ENCODE data around the gene FAM171A1. TPM values are rescaled to one million over a fixed set of nuclear protein-coding genes. Genes with fewer than 3 reads are reported as not detected.

FAM171A1 gene
- total RNA-seq, 2 donors from 2014 or later: 36.5 to 39.0 TPM

DNA sequence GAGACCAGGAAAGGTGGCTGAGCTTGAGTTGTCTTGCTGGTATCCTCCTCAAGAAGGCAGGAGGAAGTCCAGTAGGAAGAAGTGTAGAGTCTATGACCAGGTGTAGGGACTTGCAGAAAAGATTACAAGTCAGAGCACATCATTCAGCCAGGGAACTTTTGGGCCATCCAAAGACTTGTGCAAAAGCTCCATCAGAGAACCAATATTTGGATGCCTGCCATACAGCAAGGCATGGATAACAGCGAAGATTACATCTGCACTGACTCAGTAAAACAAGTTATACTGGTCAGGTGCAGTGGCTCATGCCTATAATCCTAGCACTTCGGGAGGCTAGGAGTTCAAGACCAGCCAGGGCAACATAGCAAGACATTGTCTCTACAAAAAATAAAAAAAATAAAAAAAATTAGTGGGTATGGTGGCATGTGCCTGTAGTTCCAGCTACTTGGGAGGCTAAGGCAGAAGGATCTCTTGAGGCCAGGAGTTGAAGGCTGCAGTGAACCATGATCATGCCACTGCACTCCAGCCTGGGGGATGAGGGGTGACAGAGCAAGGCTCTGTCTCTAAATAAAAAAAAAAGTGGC, 189.4 kb downstream of the FAM171A1 start:
- WGBS, 2 experiments (ENCODE audit: insufficient coverage in 1 of 2, insufficient read length in 1 of 2): 94 to 100% methylated on average over 1 to 2 of the region's 2 CpGs
- Histone ChIP-seq H3K27ac (ENCODE audit: low read depth, low read length) (no peak overlapping the region), H3K9me3 (ENCODE audit: control insufficient read depth, low read length) (no peaks in the 10 kb centered on the region), H3K27me3 (ENCODE audit: control insufficient read depth, insufficient read depth, low read length, poor library complexity, severe bottlenecking) (no peaks in the 10 kb centered on the region), H3K9ac (ENCODE audit: extremely low read depth, low read length, poor library complexity, severe bottlenecking) (no peak overlapping the region), H3K4me1 (ENCODE audit: control insufficient read depth, insufficient read depth, low read length) (no peaks in the 10 kb centered on the region), H3K4me3 (ENCODE audit: low read length) (no peak overlapping the region), H3K36me3 (ENCODE audit: control insufficient read depth, insufficient read depth, low read length) (no peaks in the 10 kb centered on the region)
- TF ChIP-seq, protein P1, sequence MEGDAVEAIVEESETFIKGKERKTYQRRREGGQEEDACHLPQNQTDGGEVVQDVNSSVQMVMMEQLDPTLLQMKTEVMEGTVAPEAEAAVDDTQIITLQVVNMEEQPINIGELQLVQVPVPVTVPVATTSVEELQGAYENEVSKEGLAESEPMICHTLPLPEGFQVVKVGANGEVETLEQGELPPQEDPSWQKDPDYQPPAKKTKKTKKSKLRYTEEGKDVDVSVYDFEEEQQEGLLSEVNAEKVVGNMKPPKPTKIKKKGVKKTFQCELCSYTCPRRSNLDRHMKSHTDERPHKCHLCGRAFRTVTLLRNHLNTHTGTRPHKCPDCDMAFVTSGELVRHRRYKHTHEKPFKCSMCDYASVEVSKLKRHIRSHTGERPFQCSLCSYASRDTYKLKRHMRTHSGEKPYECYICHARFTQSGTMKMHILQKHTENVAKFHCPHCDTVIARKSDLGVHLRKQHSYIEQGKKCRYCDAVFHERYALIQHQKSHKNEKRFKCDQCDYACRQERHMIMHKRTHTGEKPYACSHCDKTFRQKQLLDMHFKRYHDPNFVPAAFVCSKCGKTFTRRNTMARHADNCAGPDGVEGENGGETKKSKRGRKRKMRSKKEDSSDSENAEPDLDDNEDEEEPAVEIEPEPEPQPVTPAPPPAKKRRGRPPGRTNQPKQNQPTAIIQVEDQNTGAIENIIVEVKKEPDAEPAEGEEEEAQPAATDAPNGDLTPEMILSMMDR (conservative IDR thresholded peaks at IDR 0.05): no peak
- H3K4me1 Mint-ChIP-seq: peaks cover 4% of the 10 kb centered on the region
- H3K27me3 Mint-ChIP-seq (ENCODE audit: insufficient read depth): no peaks in the 10 kb centered on the region
- no peaks in the 10 kb centered on the region for H3K36me3 Mint-ChIP-seq (ENCODE audit: low read depth)
- no peak overlapping the region for H3K4me3 Mint-ChIP-seq
- H3K9me3 Mint-ChIP-seq: no peaks in the 10 kb centered on the region
- DNase-seq: no peak
- no peak overlapping the region for H3K27ac Mint-ChIP-seq

DNA sequence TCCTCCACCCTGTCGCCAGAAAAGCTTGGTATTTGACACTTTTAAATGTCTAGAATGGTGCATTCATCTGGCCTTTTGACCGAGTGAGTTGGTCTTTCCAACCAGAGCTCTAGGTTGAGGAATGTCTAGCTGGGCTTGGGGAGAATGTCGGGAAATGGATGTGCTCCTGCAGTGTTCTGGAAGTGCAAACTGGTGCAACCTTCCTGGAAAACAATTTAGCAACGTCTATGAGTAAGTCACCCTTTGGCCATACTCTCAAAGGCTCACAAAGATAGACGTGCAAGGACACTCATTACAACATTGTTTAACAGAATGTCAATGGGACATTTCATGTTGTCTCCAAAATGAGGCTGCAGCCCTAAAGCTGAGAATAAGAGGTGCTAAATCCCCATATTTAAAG, 190.4 kb downstream of the FAM171A1 start:
- TF ChIP-seq, protein P1 (conservative IDR thresholded peaks at IDR 0.05): no peak
- WGBS, 2 experiments (ENCODE audit: insufficient coverage in 1 of 2, insufficient read length in 1 of 2): 87 to 91% methylated on average over 4 to 5 of the region's 5 CpGs

DNA sequence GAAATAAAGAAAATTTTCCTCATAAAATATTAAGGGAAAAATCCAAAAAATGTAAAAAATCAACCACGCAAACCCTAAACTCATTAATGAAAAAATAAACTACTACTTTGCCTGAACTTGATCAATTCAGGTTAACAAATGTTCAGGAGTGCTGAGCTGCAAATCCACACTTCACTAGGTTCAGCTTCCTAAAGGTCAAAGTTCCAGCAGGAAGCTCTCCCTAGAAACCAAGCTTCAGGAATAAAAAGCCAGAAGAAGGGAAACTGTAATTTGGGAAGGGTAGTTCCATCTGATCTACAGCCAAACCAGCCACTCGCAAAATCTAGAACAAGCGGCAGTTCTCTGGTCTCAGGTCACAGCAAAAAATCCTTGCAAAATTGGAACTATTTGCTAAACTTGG, 194.8 kb downstream of the FAM171A1 start:
- Mint-ChIP-seq H3K27ac (no peak overlapping the region), H3K27me3 (ENCODE audit: insufficient read depth) (no peaks in the 10 kb centered on the region), H3K36me3 (ENCODE audit: low read depth) (no peaks in the 10 kb centered on the region), H3K9me3 (no peaks in the 10 kb centered on the region), H3K4me1 (no peaks in the 10 kb centered on the region), H3K4me3 (no peak overlapping the region)
- WGBS, 2 experiments (ENCODE audit: insufficient coverage in 1 of 2, insufficient read length in 1 of 2): 95 to 100% methylated on average over 3 of the region's 3 CpGs
- no peak for DNase-seq
- Histone ChIP-seq H3K36me3 (ENCODE audit: control insufficient read depth, insufficient read depth, low read length) (no peaks in the 10 kb centered on the region), H3K27me3 (ENCODE audit: control insufficient read depth, insufficient read depth, low read length, poor library complexity, severe bottlenecking) (no peaks in the 10 kb centered on the region), H3K9me3 (ENCODE audit: control insufficient read depth, low read length) (no peaks in the 10 kb centered on the region), H3K4me3 (ENCODE audit: low read length) (no peak overlapping the region), H3K9ac (ENCODE audit: extremely low read depth, low read length, poor library complexity, severe bottlenecking) (no peak overlapping the region), H3K27ac (ENCODE audit: low read depth, low read length) (no peak overlapping the region), H3K4me1 (ENCODE audit: control insufficient read depth, insufficient read depth, low read length) (no peaks in the 10 kb centered on the region)
- TF ChIP-seq, protein P1 (conservative IDR thresholded peaks at IDR 0.05): no peak

More for the DNA sequence above, 190.4 kb downstream of the FAM171A1 start:
- H3K9ac ChIP-seq (ENCODE audit: extremely low read depth, low read length, poor library complexity, severe bottlenecking): no peak overlapping the region
- no peaks in the 10 kb centered on the region for H3K9me3 Mint-ChIP-seq
- no peak overlapping the region for H3K27ac Mint-ChIP-seq
- H3K27me3 Mint-ChIP-seq (ENCODE audit: insufficient read depth): no peaks in the 10 kb centered on the region
- peaks cover 4% of the 10 kb centered on the region for H3K4me1 Mint-ChIP-seq
- H3K36me3 Mint-ChIP-seq (ENCODE audit: low read depth): no peaks in the 10 kb centered on the region
- H3K27ac ChIP-seq (ENCODE audit: low read depth, low read length): no peak overlapping the region
- no peaks in the 10 kb centered on the region for H3K9me3 ChIP-seq (ENCODE audit: control insufficient read depth, low read length)
- DNase-seq: no peak
- H3K36me3 ChIP-seq (ENCODE audit: control insufficient read depth, insufficient read depth, low read length): no peaks in the 10 kb centered on the region
- H3K4me1 ChIP-seq (ENCODE audit: control insufficient read depth, insufficient read depth, low read length): no peaks in the 10 kb centered on the region
- no peaks in the 10 kb centered on the region for H3K27me3 ChIP-seq (ENCODE audit: control insufficient read depth, insufficient read depth, low read length, poor library complexity, severe bottlenecking)
- no peak overlapping the region for H3K4me3 Mint-ChIP-seq
- no peak overlapping the region for H3K4me3 ChIP-seq (ENCODE audit: low read length)
